GM21737 (cell line): ENCODE data around the gene TCF3.

Source experiments
- ATAC-seq: cut with Tn5 transposase; IDR thresholded peaks from one replicate; pipeline ENCODE4 v1.9.1; 2021; ENCODE audit warnings: mild to moderate bottlenecking, moderate library complexity; ENCODE audit not compliant: unreplicated experiment

Gene TCF3

GRCh38 chr19:1631557-1632100, 20.8 kb downstream of the TCF3 start:
- no peak for ATAC-seq

GRCh38 chr19:1630811-1631210, 21.6 kb downstream of the TCF3 start:
- no peak for ATAC-seq

GRCh38 chr19:1630012-1630411, 22.4 kb downstream of the TCF3 start:
- no peak for ATAC-seq

- no peak for ATAC-seq
Measured at GRCh38 chr19:1629256-1629808, 23.1 kb downstream of the TCF3 start.

GRCh38 chr19:1627194-1627593, 25.2 kb downstream of the TCF3 start:
- no peak for ATAC-seq

- no peak for ATAC-seq
Measured at GRCh38 chr19:1626417-1627010, 25.9 kb downstream of the TCF3 start.

- ATAC-seq: no peak
Measured at GRCh38 chr19:1624458-1624857, 28.0 kb downstream of the TCF3 start.

GRCh38 chr19:1622541-1622940, 29.9 kb downstream of the TCF3 start:
- no peak for ATAC-seq

- no peak for ATAC-seq
Measured at GRCh38 chr19:1622007-1622406, 30.4 kb downstream of the TCF3 start.

- no peak for ATAC-seq
Measured at GRCh38 chr19:1621574-1621973, 30.8 kb downstream of the TCF3 start.

- no peak for ATAC-seq
Measured at GRCh38 chr19:1621021-1621420, 31.4 kb downstream of the TCF3 start.

- no peak for ATAC-seq
Measured at GRCh38 chr19:1620502-1620901, 31.9 kb downstream of the TCF3 start.

GRCh38 chr19:1619703-1620102, 32.7 kb downstream of the TCF3 start:
- no peak for ATAC-seq

GRCh38 chr19:1619094-1619439, 33.3 kb downstream of the TCF3 start:
- no peak for ATAC-seq

- no peak for ATAC-seq
Measured at GRCh38 chr19:1618157-1619093, 34.0 kb downstream of the TCF3 start.

GRCh38 chr19:1616875-1617274, 35.5 kb downstream of the TCF3 start:
- no peak for ATAC-seq

GRCh38 chr19:1616396-1616795, 36.0 kb downstream of the TCF3 start:
- no peak for ATAC-seq

GRCh38 chr19:1615156-1615765, 37.2 kb downstream of the TCF3 start:
- ATAC-seq: no peak

GRCh38 chr19:1613808-1614570, 38.4 kb downstream of the TCF3 start:
- no peak for ATAC-seq

- no peak for ATAC-seq
Measured at GRCh38 chr19:1613146-1613545, 39.3 kb downstream of the TCF3 start.
